ENCODE results near the gene POLR2H.
"Not testable (repeated sequence)": the region's sequence is repeated elsewhere in the genome, so short reads cannot be mapped to it uniquely, and the experiment has no call there.

Gene POLR2H

GRCh38 chr3:184338511-184338945 is 23.0 kb upstream of the POLR2H start:
- no peak overlapping the region for H3K4me3 ChIP-seq (ENCODE audit: low read length)
- DNase-seq (ENCODE audit: low read depth): peak; percentile 35
- TF ChIP-seq CTCF (conservative IDR thresholded peaks at IDR 0.05; ENCODE audit: low read length): 0 out of 2 replicates have a peak, but pooled peaks have one; percentile 0

- no peak for DNase-seq (ENCODE audit: low read depth)
- no peak overlapping the region for H3K4me3 ChIP-seq (ENCODE audit: low read length)
- no peak for TF ChIP-seq CTCF (conservative IDR thresholded peaks at IDR 0.05; ENCODE audit: low read length)
Observed at GRCh38 chr3:184339001-184339400, 22.5 kb upstream of the POLR2H start.

GRCh38 chr3:184339451-184340135 is 21.9 kb upstream of the POLR2H start:
- DNase-seq (ENCODE audit: low read depth); H3K4me3 ChIP-seq (ENCODE audit: low read length): not testable (repeated sequence)

- no peak overlapping the region for H3K4me3 ChIP-seq (ENCODE audit: low read length)
- TF ChIP-seq CTCF (conservative IDR thresholded peaks at IDR 0.05; ENCODE audit: low read length): no peak
- no peak for DNase-seq (ENCODE audit: low read depth)
Observed at GRCh38 chr3:184341925-184342324, 19.6 kb upstream of the POLR2H start.

- no peak for TF ChIP-seq CTCF (conservative IDR thresholded peaks at IDR 0.05; ENCODE audit: low read length)
- DNase-seq (ENCODE audit: low read depth): no peak
- no peak overlapping the region for H3K4me3 ChIP-seq (ENCODE audit: low read length)
Observed at GRCh38 chr3:184343200-184343876, 18.2 kb upstream of the POLR2H start.

GRCh38 chr3:184344579-184345316 is 16.8 kb upstream of the POLR2H start:
- DNase-seq (ENCODE audit: low read depth): no peak
- H3K4me3 ChIP-seq (ENCODE audit: low read length): no peak overlapping the region
- no peak for TF ChIP-seq CTCF (conservative IDR thresholded peaks at IDR 0.05; ENCODE audit: low read length)

GRCh38 chr3:184345317-184346144 is 16.0 kb upstream of the POLR2H start:
- DNase-seq (ENCODE audit: low read depth): peak; percentile 72
- TF ChIP-seq CTCF (conservative IDR thresholded peaks at IDR 0.05; ENCODE audit: low read length): peak; percentile 63

More at GRCh38 chr3:184345317-184346144, 16.0 kb upstream of the POLR2H start:
- H3K4me3 ChIP-seq (ENCODE audit: low read length): no peak overlapping the region
